Keratinocyte (primary cell): Measurements from ENCODE around the gene TSHZ2.

Experiments used
- EZH2 ChIP-seq: IDR thresholded peaks from one replicate; pipeline ENCODE4 v1.6.1; 2012; ENCODE audit warnings: inconsistent platforms, mild to moderate bottlenecking, low read length, moderate library complexity
- TF ChIP-seq, protein P1 (sequence below), 3 experiments: IDR thresholded peaks in 1 of 3; conservative IDR thresholded peaks in 1 of 3; optimal IDR thresholded peaks in 1 of 3; 2 replicates in 2 of 3; 3 replicates in 1 of 3; pipeline versions ENCODE3 to v1.5.1; 2011; ENCODE audit warnings: low read length in 3 of 3, mild to moderate bottlenecking in 3 of 3, moderate library complexity in 2 of 3, control low read depth in 1 of 3, inconsistent platforms in 1 of 3; ENCODE audit not compliant: insufficient read depth in 2 of 3; ENCODE audit errors: extremely low read depth in 1 of 3

DNA sequence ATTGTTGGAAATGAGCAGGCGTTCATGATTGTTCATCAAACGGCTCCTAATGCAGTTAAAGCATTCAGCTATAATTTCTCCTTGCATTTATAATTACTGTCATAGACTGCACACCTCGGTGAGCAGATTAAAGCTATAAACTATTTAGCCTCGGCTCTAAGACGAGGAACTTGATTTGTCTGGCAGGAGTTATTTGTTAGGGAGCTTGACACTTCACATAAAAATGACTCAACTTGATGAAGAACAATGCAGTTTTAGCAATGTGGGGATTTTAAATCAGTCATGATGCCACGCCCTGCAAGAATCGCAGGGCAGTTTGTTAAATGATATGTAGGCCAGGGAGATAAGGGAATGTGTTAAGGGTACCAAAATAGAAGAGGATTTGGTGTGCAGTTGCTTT, 290.2 kb downstream of the TSHZ2 start:
- no peak for TF ChIP-seq EZH2
- TF ChIP-seq, protein P1, sequence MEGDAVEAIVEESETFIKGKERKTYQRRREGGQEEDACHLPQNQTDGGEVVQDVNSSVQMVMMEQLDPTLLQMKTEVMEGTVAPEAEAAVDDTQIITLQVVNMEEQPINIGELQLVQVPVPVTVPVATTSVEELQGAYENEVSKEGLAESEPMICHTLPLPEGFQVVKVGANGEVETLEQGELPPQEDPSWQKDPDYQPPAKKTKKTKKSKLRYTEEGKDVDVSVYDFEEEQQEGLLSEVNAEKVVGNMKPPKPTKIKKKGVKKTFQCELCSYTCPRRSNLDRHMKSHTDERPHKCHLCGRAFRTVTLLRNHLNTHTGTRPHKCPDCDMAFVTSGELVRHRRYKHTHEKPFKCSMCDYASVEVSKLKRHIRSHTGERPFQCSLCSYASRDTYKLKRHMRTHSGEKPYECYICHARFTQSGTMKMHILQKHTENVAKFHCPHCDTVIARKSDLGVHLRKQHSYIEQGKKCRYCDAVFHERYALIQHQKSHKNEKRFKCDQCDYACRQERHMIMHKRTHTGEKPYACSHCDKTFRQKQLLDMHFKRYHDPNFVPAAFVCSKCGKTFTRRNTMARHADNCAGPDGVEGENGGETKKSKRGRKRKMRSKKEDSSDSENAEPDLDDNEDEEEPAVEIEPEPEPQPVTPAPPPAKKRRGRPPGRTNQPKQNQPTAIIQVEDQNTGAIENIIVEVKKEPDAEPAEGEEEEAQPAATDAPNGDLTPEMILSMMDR (optimal IDR thresholded peaks at IDR 0.05 in 1 of 3, IDR thresholded peaks at IDR 0.05 in 1 of 3, conservative IDR thresholded peaks at IDR 0.05 in 1 of 3; ENCODE audit: extremely low read depth in 1 of 3, insufficient read depth in 2 of 3, low read length in 3 of 3), result no peak
